GM10248 (cell line): ENCODE results near the gene IQCN.
A peak's percentile ranks its signal among the peaks of the same experiment; 100 is the strongest.

ENCODE experiments used
- CTCF ChIA-PET: fragments of 300-600 bp; sonication (Branson Sonifier 250); formaldehyde crosslinking; extraction: SDS; loops from one replicate; lab custom pipeline; 2021; ENCODE audit warnings: antibody characterized with exemption; lab: Yijun Ruan, JAX
- POLR2A ChIA-PET: fragments of 350-650 bp; sonication (Branson Sonifier 250); formaldehyde crosslinking; extraction: SDS; loops from one replicate; lab custom pipeline; 2020; ENCODE audit warnings: antibody characterized with exemption; lab: Yijun Ruan, JAX
- DNase-seq: peaks from one replicate; pipeline ENCODE4 v3.0.0; 2012; ENCODE audit errors: extremely low spot score
- TF ChIP-seq, protein P1 (sequence below): IDR thresholded peaks from 2 replicates; pipeline ENCODE4 v1.5.1; 2012; ENCODE audit warnings: mild to moderate bottlenecking, low read depth; ENCODE audit errors: extremely low read depth, missing control alignments, control extremely low read depth

Gene IQCN

DNA sequence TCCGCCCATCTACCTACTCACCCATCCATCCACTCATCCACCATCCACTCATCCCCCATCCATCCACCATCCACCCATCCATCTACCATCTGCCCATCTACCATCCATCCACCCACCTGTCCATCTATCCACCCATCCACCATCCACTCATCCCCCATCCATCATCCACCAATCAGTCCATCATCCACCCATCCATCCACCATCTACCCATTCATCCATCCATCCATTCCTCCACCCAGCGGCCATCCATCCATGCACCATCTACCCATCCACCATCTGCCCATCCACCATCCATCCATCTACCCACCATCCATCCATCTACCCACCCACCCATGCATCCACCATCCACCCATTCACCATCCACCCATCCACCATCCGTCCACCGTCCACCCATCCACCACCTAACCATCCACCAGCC is 20.8 kb upstream of the IQCN start:
- CTCF ChIA-PET, result no interaction called here
- no peak for DNase-seq
- POLR2A ChIA-PET, result no interaction called here
- TF ChIP-seq, protein P1, sequence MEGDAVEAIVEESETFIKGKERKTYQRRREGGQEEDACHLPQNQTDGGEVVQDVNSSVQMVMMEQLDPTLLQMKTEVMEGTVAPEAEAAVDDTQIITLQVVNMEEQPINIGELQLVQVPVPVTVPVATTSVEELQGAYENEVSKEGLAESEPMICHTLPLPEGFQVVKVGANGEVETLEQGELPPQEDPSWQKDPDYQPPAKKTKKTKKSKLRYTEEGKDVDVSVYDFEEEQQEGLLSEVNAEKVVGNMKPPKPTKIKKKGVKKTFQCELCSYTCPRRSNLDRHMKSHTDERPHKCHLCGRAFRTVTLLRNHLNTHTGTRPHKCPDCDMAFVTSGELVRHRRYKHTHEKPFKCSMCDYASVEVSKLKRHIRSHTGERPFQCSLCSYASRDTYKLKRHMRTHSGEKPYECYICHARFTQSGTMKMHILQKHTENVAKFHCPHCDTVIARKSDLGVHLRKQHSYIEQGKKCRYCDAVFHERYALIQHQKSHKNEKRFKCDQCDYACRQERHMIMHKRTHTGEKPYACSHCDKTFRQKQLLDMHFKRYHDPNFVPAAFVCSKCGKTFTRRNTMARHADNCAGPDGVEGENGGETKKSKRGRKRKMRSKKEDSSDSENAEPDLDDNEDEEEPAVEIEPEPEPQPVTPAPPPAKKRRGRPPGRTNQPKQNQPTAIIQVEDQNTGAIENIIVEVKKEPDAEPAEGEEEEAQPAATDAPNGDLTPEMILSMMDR, result no peak

DNA sequence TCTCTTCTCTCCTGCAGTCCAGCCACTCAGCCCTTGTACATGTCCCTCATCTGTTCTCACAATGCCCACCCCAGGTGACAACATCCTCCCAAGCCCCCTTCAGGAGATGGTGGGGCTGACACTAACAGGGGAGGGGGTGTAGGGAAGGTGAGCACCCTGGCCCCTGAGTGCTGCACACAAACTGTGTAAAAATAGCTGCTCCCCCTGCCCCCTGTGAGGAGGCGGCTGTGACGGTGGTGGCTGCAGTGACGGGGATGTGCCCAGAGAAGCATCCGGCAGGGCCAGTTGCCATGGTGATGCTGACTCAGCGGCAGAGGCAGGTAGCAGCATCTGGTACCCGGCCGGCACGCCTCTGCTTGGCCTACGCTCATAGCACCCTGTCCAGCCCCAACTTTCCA is 20.2 kb upstream of the IQCN start:
- CTCF ChIA-PET, result interaction anchor here (6.3 kb wide), 1 partner anchor 14 kb away, joined by 43 read pairs; the partner anchor contains the start of gene JUND
- POLR2A ChIA-PET, result interaction anchor here (3.1 kb wide), 1 partner anchor 15 kb away, joined by 110 read pairs; the partner anchor contains the start of gene JUND
- TF ChIP-seq, protein P1, result no peak
- no peak for DNase-seq

DNA sequence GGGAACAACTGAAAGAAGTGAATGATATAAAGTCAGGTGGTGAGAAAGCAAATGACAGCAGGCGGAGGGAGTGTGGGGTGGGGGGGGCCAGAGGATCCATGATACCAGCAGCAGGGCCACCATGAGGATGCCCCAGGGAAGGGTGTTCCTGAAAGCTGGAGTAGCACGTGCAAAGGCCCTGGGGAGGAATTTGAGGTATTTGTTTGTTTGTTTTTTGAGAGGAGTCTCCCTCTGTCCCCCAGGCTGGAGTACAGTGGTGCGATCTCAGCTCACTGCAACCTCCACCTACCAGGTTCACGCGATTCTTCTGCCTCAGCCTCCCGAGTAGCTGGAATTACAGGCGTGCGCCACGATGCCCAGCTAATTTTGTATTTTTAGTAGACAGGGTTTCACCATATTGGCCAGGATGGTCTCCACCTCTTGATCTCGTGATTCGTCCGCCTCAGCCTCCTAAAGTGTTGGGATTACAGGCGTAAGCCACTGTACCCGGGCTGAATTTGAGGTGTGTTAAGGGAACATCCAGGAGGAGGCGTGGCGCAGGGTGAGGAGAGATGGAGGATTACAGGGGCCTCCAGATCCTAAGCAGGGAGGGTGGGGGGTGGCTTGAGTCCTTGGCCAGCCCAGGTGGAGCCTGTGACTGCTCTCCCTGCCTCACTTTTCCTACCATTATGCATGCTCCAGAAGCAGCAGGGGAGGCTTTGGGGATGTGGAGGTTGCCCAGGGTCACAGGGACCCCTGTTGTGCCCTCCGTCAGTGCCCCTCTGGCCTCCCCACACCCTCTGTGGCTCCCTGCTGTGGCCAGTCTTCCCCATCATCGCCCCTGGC is 19.6 kb upstream of the IQCN start:
- TF ChIP-seq, protein P1, result no peak
- no peak for DNase-seq
- ChIA-PET POLR2A (interaction anchor here (0.8 to 3.1 kb wide), 3 partner anchors 11 to 35 kb away, joined by 5 to 110 read pairs (median 11); partner anchors contain the start of gene JUND), CTCF (interaction anchor here (3.1 to 6.3 kb wide), 2 partner anchors 9 to 13 kb away, joined by 20 to 43 read pairs; partner anchors contain the start of gene JUND)

DNA sequence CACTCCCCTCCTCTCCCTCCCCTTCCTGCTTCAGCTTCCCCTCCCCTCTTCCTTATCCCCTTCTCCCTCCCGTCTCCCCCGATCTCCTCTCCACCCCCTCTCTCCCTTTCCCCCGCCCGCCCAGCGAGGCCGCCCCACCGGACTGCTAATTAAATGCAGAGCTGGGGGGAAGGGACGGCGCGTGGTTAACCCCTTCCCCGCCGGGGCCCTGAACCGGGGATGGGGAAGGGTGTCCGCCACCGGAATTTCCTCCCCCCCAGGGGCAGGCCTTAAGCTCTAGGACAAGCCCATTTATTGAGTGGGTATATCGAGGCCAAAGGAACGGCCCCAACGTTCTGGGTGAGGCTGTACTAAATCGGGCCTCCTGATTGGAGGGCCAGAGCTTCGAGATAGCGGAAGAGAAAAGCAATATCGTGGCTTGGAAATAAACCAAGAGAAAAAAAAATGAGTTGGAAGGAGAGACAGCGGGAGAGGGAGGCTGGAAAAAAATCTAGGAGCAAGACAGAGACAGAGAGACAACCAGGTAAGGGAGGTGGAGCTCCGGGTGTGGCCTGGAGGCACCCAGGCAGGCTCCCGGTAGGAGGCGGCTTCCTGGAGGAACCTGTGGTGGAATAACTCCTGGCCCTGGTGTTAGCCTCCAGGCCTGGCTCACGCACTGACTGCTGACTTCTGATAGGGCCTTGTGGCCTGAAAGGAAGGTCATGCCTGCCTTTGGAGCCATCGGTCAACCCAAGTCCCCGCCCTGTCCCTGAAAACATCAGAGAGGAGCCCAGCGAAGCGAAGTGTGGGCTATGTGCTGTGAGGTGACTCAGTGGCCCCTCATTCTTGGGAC is 18.8 kb upstream of the IQCN start:
- ChIA-PET CTCF (interaction anchor here (1.0 to 6.3 kb wide), 7 partner anchors 10 to 34 kb away, joined by 3 to 43 read pairs (median 3); partner anchors contain the start of gene JUND), POLR2A (interaction anchor here (0.5 to 3.1 kb wide), 6 partner anchors 12 to 105 kb away, joined by 3 to 110 read pairs (median 6); partner anchors contain the start of gene JUND)
- TF ChIP-seq, protein P1, result no peak
- peak; percentile 53 for DNase-seq

DNA sequence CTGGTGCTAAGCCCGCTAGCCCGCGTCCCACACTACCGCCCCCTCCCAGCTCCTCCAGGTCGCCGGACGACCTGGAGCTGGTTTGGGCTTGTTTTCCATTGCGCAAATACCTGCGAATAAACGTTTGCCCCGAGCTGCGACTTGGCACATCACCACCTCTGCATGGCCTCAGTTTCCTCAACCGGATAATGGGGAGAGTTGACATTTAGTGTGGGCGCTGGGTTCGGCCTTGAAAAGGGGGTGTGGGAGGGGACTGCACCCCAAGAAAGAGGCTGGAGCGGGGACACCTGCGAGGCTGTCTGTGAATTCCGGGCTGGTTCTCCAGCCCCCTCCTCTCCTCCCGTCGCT is 18.2 kb upstream of the IQCN start:
- ChIA-PET CTCF (interaction anchor here (1.0 to 6.3 kb wide), 10 partner anchors 10 to 119 kb away, joined by 3 to 43 read pairs (median 3); partner anchors contain the start of genes JUND and LSM4), POLR2A (interaction anchor here (0.6 to 3.1 kb wide), 3 partner anchors 12 to 15 kb away, joined by 3 to 110 read pairs (median 11); partner anchors contain the start of gene JUND)
- DNase-seq, result no peak
- TF ChIP-seq, protein P1, result no peak
